22Rv1 (cell line): ENCODE measurements around the gene FANCB.

Experiments
- CTCF ChIP-seq: fragments of 450-650 bp; IDR thresholded peaks from 2 replicates; pipeline ENCODE4 v1.5.1; 2017; ENCODE audit warnings: mild to moderate bottlenecking
- ZFX ChIP-seq: fragments of 450-650 bp; IDR thresholded peaks from 2 replicates; pipeline ENCODE4 v1.6.1; 2017; ENCODE audit warnings: antibody characterized with exemption, borderline replicate concordance

GRCh38 chrX:14829643-14830042 is 43.2 kb downstream of the FANCB start:
- TF ChIP-seq CTCF, result no peak
- no peak for TF ChIP-seq ZFX
